ENCODE results near the gene HAGH. TPM values are rescaled to one million over a fixed set of nuclear protein-coding genes. Genes with fewer than 3 reads are reported as not detected.

HAGH gene
- polyA plus RNA-seq, 1 donor from 2014 or later, result 163 TPM

DNA sequence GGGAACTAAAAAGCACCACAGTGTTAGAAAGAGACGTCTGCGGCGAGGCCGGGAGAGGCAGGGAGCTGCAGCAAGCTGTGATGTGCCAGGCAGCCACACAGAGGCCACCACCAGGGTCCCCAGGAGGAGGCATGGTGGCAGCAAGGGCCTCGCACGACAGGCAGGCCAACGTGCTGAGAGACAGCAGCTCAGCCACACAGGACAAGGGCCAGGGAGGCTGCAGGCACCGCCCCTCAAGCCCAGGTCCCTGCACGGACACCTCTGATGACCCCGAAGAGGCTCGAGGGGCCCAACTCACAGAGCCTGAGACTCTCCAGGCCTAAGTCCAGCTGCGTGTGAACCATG lies 5.7 kb downstream of the HAGH start:
- Histone ChIP-seq H3K4me2 (ENCODE audit: low read length) (no peak overlapping the region), H3K36me3 (ENCODE audit: insufficient read depth, low read length) (no peaks in the 10 kb centered on the region), H3K4me3 (ENCODE audit: low read length) (no peak overlapping the region), H3K9me3 (ENCODE audit: low read length) (no peaks in the 10 kb centered on the region), H3K9me2 (ENCODE audit: insufficient read depth, low read length) (no peaks in the 10 kb centered on the region), H3K27me3 (ENCODE audit: insufficient read depth, low read depth, low read length) (no peaks in the 10 kb centered on the region), H3K79me2 (replicated peaks; ENCODE audit: insufficient read depth, low read length) (peaks cover 9% of the 10 kb centered on the region), H2AFZ (ENCODE audit: low read depth, low read length) (no peak overlapping the region), H3K9ac (ENCODE audit: low read length) (no peak overlapping the region), H4K20me1 (ENCODE audit: insufficient read depth) (no peaks in the 10 kb centered on the region), H3K27ac (ENCODE audit: low read length) (no peak overlapping the region), H3F3A (ENCODE audit: insufficient read depth, low read length, poor library complexity, severe bottlenecking) (no peaks in the 10 kb centered on the region)
- TF ChIP-seq, protein P1, sequence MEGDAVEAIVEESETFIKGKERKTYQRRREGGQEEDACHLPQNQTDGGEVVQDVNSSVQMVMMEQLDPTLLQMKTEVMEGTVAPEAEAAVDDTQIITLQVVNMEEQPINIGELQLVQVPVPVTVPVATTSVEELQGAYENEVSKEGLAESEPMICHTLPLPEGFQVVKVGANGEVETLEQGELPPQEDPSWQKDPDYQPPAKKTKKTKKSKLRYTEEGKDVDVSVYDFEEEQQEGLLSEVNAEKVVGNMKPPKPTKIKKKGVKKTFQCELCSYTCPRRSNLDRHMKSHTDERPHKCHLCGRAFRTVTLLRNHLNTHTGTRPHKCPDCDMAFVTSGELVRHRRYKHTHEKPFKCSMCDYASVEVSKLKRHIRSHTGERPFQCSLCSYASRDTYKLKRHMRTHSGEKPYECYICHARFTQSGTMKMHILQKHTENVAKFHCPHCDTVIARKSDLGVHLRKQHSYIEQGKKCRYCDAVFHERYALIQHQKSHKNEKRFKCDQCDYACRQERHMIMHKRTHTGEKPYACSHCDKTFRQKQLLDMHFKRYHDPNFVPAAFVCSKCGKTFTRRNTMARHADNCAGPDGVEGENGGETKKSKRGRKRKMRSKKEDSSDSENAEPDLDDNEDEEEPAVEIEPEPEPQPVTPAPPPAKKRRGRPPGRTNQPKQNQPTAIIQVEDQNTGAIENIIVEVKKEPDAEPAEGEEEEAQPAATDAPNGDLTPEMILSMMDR (IDR thresholded peaks at IDR 0.05; ENCODE audit: poor library complexity, severe bottlenecking), result no peak
- TF ChIP-seq MXI1 (conservative IDR thresholded peaks at IDR 0.05; ENCODE audit: poor library complexity, severe bottlenecking), result no peak
- TF ChIP-seq POLR2AphosphoS5 (IDR thresholded peaks at IDR 0.05), result no peak
- no peak for TF ChIP-seq EZH2 (IDR thresholded peaks at IDR 0.05; ENCODE audit: borderline replicate concordance, insufficient read depth, low read length, poor library complexity, severe bottlenecking)
- TF ChIP-seq SMC3 (conservative IDR thresholded peaks at IDR 0.05; ENCODE audit: poor library complexity), result no peak
- no peak for TF ChIP-seq RAD21 (conservative IDR thresholded peaks at IDR 0.05)
- TF ChIP-seq REST (IDR thresholded peaks at IDR 0.05; ENCODE audit: borderline replicate concordance), result no peak
- no peak for TF ChIP-seq TAF1 (IDR thresholded peaks at IDR 0.05; ENCODE audit: low read depth)
- no peak for TF ChIP-seq EP300 (conservative IDR thresholded peaks at IDR 0.05; ENCODE audit: poor library complexity, severe bottlenecking)

- H3K36me3 ChIP-seq (ENCODE audit: insufficient read depth, low read length), result no peaks in the 10 kb centered on the region
- H3F3A ChIP-seq (ENCODE audit: insufficient read depth, low read length, poor library complexity, severe bottlenecking), result no peaks in the 10 kb centered on the region
- peaks cover 5% of the 10 kb centered on the region for H3K79me2 ChIP-seq (replicated peaks; ENCODE audit: insufficient read depth, low read length)
- no peak overlapping the region for H3K9ac ChIP-seq (ENCODE audit: low read length)
- no peak overlapping the region for H3K27ac ChIP-seq (ENCODE audit: low read length)
- H3K9me3 ChIP-seq (ENCODE audit: low read length), result no peaks in the 10 kb centered on the region
- H4K20me1 ChIP-seq (ENCODE audit: insufficient read depth), result no peaks in the 10 kb centered on the region
- H3K4me3 ChIP-seq (ENCODE audit: low read length), result no peak overlapping the region
- H3K4me2 ChIP-seq (ENCODE audit: low read length), result no peak overlapping the region
- no peak overlapping the region for H2AFZ ChIP-seq (ENCODE audit: low read depth, low read length)
- H3K9me2 ChIP-seq (ENCODE audit: insufficient read depth, low read length), result no peaks in the 10 kb centered on the region
- no peaks in the 10 kb centered on the region for H3K27me3 ChIP-seq (ENCODE audit: insufficient read depth, low read depth, low read length)
- no peak for TF ChIP-seq POLR2AphosphoS5 (IDR thresholded peaks at IDR 0.05)
These were observed 6.3 kb downstream of the HAGH start for GRCh38 chr16:1820096-1820945.

Data from neural cell (in vitro differentiated cells).